Central memory CD4-positive, alpha-beta T cell (primary cell): ENCODE measurements around the gene FALEC.
A peak's percentile ranks its signal among the peaks of the same experiment; 100 is the strongest.
"Not testable (repeated sequence)": the region's sequence is repeated elsewhere in the genome, so short reads cannot be mapped to it uniquely, and the experiment has no call there.

Experiments
- DNase-seq: peaks from one replicate; pipeline ENCODE4 v3.0.0; 2022

The FALEC gene

GRCh38 chr1:150560576-150561253, 45.2 kb downstream of the FALEC start:
- peak; percentile 63 for DNase-seq

GRCh38 chr1:150561254-150561973, 45.9 kb downstream of the FALEC start:
- peak; percentile 64 for DNase-seq

GRCh38 chr1:150561974-150562445, 46.5 kb downstream of the FALEC start:
- peak; percentile 74 for DNase-seq

GRCh38 chr1:150562446-150563339, 47.1 kb downstream of the FALEC start:
- peak; percentile 60 for DNase-seq

GRCh38 chr1:150563340-150564038, 47.9 kb downstream of the FALEC start:
- peak; percentile 83 for DNase-seq

- DNase-seq: peak; percentile 39
Observed at GRCh38 chr1:150564051-150564991, 48.8 kb downstream of the FALEC start.

GRCh38 chr1:150565240-150565991, 49.9 kb downstream of the FALEC start:
- DNase-seq: not testable (repeated sequence)

GRCh38 chr1:150566589-150567340, 51.2 kb downstream of the FALEC start:
- DNase-seq: no peak

GRCh38 chr1:150567341-150567716, 51.8 kb downstream of the FALEC start:
- DNase-seq: peak; percentile 80

- DNase-seq: peak; percentile 35
Observed at GRCh38 chr1:150567717-150568593, 52.4 kb downstream of the FALEC start.

- no peak for DNase-seq
Observed at GRCh38 chr1:150568594-150568966, 53.0 kb downstream of the FALEC start.

GRCh38 chr1:150572918-150573647, 57.5 kb downstream of the FALEC start:
- no peak for DNase-seq

GRCh38 chr1:150573648-150574071, 58.1 kb downstream of the FALEC start:
- not testable (repeated sequence) for DNase-seq

- no peak for DNase-seq
Observed at GRCh38 chr1:150574260-150575071, 58.9 kb downstream of the FALEC start.

- no peak for DNase-seq
Observed at GRCh38 chr1:150575072-150575489, 59.5 kb downstream of the FALEC start.

GRCh38 chr1:150575518-150576366, 60.2 kb downstream of the FALEC start:
- no peak for DNase-seq
